ENCODE measurements around the gene UBC.
"Not testable (repeated sequence)": the region's sequence is repeated elsewhere in the genome, so short reads cannot be mapped to it uniquely, and the experiment has no call there.

UBC gene

GRCh38 chr12:124884587-124885438 lies 29.6 kb downstream of the UBC start:
- no peak for DNase-seq (ENCODE audit: low spot score)

DNA sequence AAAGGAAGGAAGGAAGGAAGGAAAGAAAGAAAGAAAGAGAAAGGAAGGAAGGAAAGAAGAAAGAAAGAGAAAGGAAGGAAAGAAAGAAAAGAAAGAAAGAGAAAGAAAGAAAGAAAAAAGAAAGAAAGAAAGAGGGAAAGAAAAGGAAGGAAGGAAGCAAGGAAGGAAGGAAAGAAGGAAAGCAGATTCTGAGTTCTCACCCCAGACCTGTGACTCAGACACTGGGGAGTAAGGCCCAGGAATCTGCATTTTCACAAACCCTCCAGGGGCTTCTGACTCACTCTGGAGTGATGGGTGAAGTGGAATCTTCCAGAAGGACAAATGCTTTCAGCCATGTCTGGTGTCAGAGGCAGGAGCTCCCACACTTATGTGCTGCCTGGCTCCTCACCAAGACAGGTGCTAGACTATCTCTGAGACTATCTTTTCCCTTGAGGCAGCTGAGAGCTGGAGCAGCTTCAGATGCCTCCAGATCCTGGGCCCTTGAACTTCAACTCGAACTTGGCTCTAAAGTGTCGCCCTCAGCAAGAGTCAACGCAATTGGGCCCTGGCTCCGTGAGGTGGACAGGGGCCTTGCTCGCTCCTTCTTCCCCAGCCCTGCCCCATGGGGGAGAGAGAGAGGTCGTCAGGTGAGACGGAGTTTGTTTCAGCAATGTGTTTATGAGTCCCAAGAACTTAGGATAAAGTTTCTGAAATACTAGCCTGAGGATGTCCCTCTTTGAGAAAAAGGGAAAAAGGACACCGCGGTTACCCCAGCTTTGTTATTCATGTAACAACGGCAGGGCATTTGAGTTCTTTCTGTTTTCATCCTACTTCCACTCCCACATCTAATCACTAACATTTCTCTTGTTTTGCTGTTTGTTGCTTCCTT lies 31.0 kb downstream of the UBC start:
- no peak for DNase-seq (ENCODE audit: low spot score)

DNA sequence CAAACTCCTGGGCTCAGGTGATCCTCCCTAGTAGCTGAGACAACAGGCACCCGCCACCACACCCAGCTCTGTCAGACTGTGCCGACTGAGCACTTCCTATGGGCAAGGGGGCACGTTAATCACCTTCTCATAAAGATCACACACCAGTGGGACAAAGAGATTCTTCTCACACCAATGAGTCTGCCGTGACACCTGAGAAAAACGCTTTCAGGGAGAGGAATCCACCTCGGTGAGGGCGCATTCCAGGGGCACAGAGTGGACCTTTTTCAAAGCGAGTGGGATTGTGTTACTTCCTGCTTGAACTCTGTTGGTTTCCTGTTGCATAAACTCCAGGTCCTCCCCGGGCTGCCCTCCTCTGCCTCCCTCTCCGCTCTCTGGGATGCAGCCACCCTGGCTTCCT lies 33.3 kb downstream of the UBC start:
- no peak for DNase-seq (ENCODE audit: low spot score)

GRCh38 chr12:124880335-124880734 lies 34.1 kb downstream of the UBC start:
- not testable (repeated sequence) for DNase-seq (ENCODE audit: low spot score)

DNA sequence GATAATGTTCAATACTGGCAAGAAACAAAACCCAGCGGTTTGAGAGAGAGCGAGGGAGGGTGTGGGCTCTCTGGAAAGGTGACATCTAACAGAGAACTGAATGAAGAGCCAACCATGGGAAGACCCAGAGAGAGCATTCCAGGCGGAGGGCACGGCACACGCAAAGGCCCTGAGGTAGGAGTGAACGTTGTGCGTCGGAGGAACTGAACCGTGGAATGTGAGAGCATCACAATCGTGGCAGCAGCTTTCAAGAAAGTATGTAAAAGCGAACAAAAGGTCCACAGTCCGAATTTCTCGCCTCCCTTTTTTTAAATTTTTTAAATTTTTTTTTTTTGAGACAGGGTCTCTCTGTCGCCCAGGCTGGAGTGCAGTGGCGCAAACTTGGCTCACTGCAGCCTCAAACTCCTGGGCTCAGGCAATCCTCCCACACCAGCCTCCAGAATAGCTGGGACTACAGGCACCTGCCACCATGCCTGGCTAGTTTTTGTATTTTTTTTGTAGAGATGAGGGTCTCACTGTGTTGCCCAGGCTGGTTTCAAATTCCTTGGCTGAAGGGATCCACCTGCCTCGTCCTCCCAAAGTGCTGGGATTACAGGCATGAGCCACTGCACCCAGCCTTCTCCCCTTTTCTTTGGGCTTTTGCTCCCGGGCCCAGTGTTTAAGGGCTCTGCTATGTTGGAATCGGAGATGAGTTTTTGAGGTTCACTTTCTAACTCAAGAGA lies 35.5 kb downstream of the UBC start:
- no peak for DNase-seq (ENCODE audit: low spot score)

GRCh38 chr12:124877423-124877822 lies 37.0 kb downstream of the UBC start:
- DNase-seq (ENCODE audit: low spot score): no peak

GRCh38 chr12:124876171-124876570 lies 38.3 kb downstream of the UBC start:
- DNase-seq (ENCODE audit: low spot score): no peak

DNA sequence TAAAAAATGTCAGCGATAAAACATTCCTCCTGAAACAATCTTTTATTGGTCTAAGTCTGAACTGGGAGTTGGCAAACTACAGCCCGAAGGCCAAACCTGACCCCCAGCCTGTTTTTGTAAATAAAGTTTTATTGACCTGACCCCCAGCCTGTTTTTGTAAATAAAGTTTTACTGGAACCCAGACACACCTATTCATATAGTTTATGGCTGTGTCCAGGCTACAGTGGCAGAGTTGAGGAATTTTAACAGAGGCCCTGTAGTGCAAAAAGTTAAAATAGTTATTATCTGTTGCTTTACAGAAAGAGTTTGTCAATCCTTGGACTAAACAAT lies 38.7 kb downstream of the UBC start:
- DNase-seq (ENCODE audit: low spot score): no peak

DNA sequence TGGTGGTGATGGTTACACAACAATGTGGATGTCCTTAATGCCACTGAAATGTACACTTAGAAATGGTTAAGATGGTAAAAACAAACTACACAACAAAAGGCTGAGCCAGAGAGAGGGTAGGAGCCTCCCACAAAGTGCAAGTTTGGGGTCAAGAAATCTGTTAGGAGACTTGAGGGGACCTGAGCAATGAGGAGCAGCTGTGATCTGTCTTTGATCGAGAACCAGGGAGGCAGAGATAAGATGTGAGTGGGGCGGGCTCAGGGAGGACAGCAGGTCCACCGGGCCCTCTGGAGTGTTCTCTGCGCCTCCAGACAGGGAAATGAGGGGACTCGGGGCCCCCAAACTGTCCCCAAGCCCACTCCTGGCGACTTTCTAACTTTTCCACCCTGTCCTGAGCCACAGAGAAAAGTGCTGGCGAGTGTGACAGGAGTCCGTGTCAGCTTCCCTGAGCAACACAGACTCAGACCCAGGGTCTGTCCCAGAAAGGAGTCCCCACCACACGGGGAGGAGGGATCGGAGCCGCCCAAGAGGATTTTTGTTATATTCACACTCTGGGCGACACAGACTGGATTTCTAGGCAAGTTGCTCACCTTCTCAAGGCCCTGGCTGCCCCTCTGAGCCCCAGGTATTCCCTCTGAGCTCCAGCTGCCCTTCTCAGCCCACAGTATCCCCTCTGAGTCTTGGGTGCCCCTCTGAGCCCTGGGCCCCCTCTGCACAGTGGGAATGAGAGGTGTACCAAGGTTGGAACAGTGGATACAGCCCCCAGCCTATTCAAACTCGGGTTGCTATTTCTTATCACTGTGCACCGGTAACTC lies 39.3 kb downstream of the UBC start:
- DNase-seq (ENCODE audit: low spot score): no peak

- no peak for DNase-seq (ENCODE audit: low spot score)
Observed at GRCh38 chr12:124874188-124874587, 40.3 kb downstream of the UBC start.

GRCh38 chr12:124872068-124872719 lies 42.3 kb downstream of the UBC start:
- DNase-seq (ENCODE audit: low spot score): no peak

- no peak for DNase-seq (ENCODE audit: low spot score)
Observed at GRCh38 chr12:124871297-124871696, 43.2 kb downstream of the UBC start.

- DNase-seq (ENCODE audit: low spot score): no peak
Observed at GRCh38 chr12:124870515-124870914, 43.9 kb downstream of the UBC start.

- no peak for DNase-seq (ENCODE audit: low spot score)
Observed at GRCh38 chr12:124869059-124869665, 45.3 kb downstream of the UBC start.

DNA sequence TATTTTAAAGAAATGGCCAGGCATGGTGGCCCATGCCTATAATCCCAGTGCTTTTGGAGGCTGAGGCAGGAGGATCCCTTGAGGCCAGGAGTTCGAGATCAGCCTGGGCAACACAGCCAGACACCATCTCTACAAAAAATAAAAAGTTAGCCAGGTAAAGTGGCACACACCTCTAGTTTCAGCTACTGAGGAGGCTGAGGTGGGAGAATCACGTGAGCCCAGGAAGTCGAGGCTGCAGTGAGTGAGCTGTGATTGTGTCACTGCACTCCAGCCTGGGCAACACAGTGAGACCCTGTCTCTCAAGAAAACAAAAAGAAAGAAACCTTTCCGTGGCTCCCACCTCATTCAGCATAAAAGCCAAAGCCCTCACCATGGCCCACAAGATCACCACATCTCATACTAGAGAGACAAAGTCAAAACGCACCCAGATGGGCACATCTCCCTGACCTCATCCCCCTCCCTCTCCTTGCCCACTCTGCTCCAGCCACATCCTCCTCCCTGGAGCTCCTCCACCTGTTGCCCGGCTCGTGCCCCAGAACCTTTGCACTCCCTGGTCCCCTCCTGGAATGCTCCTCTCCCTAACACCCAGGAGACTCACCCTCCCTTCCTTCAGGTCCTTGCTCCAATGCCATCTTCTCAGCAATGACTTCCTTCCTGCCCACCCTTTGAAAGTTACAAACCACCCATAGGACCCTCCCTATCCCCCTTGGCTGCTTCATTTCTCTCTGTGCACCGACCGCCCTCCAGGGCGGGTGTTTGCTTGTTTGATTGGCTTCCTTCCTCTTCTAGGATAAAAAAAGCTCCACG lies 46.0 kb downstream of the UBC start:
- no peak for DNase-seq (ENCODE audit: low spot score)

GRCh38 chr12:124867401-124867930 lies 47.0 kb downstream of the UBC start:
- DNase-seq (ENCODE audit: low spot score): no peak

GRCh38 chr12:124866883-124867400 lies 47.5 kb downstream of the UBC start:
- no peak for DNase-seq (ENCODE audit: low spot score)

DNA sequence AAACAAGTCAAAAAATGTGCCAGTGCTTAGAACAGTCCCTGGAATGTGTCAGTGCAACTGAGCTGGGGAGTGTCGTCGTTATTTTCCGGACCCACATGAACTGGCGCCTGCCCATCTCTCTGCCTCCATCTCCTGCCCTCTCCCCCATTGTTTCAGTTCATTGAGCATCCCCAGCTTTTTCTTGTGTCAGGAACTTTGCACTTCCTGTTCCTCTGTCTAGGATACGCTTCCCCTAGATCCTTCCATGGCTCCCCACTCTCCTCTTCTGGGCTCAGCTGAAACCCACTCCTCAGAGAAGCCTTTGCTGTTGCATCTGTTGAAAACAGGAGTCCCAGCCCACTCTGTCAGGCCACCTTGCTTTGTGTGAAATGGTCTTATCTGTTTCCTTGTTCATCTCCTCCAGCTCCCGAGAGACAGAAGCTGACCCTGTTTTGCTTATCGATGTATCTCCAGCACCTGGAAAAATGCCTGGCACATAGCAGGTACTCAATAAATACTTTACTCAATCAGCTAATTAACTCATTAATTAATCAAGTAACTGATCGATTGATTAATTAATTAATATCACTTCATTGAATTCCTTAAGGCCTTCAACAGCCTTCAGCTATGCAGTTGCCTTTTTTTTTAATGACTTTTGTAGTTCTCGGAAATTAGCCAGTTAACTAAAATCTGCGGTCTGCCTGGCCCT lies 48.1 kb downstream of the UBC start:
- DNase-seq (ENCODE audit: low spot score): no peak

DNA sequence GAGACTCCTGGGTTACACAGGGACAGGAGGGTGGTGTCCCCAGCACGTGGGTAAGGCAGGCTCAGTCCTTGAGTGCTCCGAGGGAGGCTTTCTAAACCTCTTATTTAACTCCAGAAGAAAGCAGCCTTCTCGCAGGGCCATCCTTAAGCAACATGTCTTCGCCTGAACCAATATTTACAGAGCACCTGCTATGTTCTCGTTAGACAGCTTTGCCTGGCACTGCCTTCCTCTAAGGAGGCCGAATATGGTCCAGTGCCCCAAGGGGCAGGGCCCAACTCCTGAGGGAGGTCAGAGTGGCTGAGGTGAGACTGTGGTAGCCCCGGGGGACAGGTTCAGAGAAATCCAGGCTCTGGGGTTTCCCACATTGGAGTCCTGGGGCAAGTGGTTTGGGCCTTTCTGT lies 48.7 kb downstream of the UBC start:
- DNase-seq (ENCODE audit: low spot score): no peak

Measured in AG20443 (cell line).